ENCODE measurements around the gene JADE3.
"Not testable (repeated sequence)": the region's sequence is repeated elsewhere in the genome, so short reads cannot be mapped to it uniquely, and the experiment has no call there.

The JADE3 gene

DNA sequence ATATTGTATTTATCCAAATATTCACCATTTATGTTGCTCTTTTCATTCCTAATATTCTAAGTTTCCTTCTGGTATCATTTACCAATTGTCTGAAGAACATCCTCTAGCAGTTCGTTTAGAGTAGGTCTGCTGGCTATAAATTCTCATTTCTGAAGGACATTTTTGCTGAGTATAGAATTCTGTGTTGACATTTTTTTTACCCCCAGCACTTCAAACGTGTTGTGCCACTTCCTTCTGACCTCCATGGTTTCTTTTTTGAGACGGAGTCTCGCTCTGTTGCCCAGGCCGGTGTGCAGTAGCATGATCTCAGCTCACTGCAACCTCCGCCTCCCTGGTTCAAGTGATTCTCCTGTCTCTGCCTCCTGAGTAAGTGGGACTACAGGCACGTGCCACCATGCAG is 26.4 kb downstream of the JADE3 start:
- DNase-seq = no peak

DNA sequence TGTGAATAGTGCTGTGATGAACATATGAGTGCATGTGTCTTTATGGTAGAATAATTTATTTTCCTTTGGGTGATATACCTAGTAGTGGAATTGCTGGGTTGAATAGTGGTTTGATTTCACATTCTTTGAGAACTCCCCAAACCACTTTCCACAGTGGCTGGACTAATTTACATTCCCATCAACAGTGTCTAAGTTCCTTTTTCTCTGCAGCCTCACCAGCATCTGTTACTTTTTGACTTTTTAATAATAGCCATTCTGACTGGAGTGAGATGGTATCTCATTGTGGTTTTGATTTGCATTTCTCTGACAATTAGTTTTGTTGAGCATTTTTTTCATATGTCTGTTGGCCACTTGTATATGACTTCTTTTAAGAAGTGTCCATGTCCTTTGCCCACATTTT is 29.1 kb downstream of the JADE3 start:
- no peak for DNase-seq

DNA sequence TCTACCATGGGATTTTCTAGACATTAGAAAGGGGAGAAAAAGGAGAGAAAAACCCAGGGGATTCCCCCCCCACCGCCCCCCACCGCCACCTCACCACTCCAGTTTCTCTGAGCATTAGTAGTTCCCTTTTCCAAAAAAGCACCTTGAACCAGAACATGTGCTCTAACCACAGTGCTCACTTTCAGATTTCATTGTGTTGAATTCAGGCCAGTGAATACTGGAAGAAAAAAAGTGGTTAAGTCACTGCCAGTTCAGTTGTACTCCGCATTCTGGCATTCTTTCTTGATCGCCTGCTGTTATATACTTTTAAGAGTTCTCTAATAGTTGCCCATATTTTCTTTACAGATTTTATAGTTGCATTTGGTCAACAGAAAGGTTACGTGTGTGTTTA is 40.9 kb downstream of the JADE3 start:
- no peak for DNase-seq

DNA sequence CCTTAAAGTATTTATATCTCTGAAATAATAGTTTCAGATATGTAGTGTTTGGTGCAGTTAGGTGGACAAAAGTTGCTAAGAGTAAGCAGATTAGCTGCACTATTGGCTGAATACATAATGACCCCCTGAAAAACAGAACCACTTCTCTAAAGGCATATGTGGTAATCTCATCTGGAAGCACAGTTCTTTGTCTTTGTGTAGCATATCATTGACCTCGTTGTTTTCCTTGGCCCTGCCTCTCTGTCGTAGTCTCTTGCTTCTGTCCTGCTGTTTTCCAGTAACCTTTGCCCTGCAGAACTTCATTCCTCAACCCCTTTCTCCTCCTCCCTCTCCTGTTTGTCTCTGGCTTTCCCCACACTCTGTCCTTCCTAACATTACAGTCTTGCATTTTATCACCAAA is 41.4 kb downstream of the JADE3 start:
- no peak for DNase-seq

DNA sequence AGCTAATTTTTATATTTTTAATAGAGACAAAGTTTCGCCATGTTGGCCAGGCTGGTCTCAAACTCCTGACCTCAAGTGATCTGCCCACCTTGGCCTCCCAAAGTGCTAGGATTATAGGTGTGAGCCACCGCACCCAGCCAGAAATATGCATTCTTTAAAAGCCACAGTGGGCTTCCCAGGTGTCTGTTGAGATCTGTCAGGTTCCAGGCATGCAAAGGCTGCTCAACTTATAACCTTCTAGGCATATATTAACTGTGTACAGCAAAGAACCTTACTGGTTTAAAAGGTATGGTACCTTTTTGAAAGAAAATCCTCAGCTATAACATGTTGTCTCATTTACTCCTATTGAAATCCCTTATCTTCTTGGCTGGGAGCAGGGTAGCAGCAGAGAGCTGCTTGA is 42.5 kb downstream of the JADE3 start:
- DNase-seq = no peak

DNA sequence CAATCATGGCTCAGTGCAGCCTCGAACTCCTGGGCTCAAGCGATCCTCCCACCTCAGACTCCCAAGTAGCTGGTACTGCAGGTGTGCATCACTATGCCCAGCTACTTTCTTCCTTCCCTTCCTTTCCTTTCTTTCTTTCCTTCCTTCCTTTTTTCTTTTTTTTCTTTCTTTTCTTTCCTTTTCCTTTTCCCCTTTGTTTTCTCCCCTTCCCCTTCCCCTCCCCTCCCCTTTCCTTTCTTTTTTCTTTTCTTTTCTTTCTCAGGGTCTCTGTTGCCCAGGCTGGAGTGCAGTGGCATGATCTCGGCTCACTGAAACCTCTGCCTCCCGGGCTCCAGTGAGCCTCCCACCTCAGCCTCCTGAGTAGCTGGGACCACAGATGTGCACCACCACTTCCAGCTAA is 44.4 kb downstream of the JADE3 start:
- DNase-seq = not testable (repeated sequence)

DNA sequence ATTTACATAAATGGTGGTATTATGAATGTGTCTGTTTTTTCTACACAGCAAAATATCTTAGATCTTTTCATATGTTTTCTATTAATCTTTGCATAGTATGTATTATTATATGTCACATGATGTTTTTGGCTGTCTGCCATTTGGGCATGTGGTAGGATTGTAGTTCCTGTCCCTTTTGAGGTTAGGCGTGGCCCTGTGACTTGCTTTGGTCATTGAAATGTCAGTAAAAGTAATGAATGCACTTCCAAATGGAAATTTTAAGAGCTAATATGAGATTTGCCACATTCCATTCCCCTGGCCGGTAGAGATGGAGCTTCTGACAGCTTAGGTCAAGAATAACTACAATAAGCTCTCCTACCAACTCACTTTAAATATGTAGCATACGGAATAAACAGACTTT is 45.1 kb downstream of the JADE3 start:
- no peak for DNase-seq

DNA sequence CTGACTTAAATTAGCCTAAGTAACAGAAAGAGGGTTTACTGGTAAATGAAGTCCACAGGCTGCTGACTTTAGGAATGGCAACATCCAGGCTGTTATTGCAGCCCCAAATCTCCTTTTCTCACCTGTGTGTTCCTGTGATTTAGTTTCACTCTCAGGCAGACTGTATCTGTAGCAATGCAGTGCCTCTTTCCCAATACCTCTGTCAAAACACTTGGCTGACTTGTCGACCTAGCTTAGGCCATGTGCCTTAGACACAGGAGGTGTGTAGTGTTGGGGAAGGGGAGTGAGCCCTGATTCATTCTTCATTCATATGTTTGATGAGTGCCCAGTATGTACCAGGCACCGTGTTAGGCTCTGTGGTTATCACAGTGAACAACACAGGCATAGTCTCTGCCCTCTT is 46.9 kb downstream of the JADE3 start:
- DNase-seq = no peak

DNA sequence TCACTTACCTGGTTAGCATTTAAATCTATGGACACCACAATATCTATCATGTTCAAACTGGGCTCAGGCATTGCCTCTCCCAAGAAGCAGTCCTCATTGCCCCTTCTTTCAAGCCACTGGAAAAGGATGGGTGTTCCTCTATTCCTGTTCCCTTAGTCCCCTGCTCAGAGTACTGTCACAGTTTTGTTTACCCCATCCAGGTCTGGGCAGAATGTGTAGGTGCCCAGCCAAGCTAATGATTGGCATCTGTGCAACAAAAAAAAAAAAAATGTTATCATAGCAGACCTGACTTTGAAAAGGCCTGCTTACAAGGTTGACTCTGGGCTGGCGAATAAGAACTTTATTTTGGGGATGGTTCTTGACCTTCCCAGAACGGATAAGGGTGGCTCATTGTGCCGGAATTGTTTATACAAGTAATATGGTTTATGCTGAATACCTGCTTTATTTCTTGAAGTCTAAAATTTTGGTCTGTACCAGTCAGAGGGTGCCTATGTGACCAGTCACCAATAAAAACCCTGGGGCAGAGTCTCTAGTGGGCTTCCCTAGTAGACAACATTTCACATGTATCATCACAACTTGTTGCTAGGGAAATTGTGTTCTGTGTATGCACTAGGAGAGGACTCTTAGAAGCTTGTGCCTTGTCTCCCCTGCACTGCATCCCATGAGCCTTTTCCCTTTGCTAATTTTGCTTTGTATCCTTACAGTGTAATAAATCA is 47.9 kb downstream of the JADE3 start:
- no peak for DNase-seq

DNA sequence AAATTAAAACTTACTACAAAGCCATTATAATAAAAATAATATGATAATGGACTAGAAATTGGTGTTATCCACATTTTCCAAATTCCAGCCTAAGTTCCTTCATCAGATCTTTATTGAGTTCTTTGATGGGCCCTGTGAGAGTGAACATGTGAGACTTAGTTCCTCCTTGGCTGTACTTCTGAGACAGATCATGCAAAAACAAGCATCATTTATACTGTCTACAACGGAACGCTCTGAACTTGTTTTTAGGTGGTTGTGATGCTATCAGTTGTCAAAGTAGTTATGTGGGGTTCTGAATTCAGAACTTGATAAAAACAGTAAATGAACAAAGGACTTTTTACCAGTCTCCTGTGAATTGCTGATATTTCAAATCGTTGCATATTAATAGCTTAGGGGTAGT is 48.9 kb downstream of the JADE3 start:
- DNase-seq = no peak

DNA sequence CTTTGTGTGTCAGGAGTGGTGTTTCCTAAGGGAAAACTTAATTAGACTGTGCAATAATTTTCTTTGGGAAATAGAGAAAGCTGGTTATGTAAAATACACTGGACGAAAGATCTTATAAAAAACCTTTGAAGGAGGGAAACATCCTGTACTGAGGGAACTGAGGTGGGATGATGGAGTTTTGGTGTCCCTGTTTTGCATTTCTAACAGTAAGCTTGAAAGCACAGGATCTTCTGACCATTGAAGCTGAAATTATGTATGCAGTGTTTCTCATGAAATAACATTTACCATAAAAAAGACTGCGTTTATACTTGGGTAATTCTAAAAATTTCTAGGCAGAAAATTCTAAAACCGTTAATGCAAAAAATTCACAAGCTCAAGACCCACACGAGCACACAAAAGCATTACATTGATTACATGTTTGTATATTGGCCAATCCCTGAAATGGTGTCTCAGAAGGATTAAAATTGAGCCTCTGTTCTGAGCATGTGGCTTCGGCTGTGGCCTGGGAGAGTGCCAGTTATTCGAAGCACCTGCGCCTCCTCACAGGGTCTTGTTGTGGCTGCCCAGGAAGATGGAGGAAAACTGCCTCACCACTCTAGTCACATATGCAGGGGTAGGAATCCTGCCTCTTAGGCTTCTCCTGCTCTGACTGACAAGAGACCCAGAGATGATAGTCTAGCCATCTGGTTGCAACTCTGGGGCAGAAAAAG is 49.5 kb downstream of the JADE3 start:
- DNase-seq = no peak

DNA sequence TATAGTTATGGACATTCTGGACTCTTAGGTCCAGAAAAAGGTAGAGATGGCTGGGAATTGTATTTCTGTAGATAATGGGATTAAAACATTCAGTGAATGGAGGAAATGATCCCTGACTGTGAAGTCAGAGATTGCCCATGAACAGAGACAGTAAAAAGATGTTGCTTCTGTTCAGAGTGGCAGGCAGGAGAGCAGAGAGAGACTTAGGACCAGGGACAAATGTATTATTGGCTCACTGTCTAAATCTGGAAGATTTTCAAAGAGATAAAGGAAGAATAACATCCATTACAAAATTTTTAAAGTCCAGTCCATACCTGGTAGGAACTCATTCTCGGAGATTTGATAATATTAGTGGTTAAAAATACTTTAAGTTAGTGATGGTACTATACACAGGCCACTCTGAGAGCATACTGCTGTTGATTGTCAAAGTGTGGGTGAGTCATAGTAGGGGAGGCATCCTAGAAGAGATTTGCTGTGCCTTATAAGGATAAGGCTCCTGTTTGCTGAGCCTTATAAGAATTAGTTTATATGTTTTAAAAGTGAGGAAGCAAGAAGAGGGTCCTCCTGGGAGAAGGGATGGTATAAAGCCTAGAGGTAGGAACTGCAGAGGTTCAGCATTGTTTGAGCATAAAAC is 53.0 kb downstream of the JADE3 start:
- DNase-seq = no peak

DNA sequence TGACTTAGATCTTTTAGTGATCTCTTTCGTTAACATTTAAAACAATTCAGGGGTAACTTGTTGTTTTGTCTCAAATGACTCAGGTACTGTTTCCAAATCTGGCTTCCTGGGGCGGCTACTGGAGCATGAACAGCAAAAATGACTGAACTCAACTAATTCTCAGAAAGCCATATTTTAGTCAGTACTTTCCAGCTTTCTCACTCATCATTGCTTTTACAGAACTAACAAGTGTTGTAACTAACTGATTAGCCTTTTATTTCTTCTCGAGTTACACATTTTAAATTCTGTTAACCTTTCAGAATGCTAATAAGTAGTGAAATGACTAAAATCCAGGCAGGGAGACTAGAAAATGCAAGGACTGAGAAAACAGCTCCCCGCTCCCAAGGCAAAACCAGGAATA is 55.3 kb downstream of the JADE3 start:
- DNase-seq = peak in 1 of 5 donors; percentile 71

DNA sequence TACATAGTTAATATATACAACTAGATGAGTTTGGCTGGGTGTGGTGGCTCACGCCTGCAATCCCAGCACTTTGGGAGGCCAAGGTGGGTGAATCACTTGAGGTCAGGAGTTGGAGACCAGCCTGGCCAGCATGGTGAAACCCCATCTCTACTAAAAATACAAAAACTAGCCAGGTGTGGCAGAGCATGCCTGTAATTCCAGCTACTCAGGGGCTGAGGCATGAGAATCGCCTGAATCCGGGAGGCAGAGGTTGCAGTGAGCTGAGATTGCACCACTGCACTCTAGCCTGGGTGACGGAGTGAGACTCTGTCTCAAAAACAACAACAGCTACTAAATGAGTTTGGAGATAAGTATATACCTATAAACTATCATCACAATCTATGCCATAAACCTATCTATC is 64.8 kb downstream of the JADE3 start:
- DNase-seq = not testable (repeated sequence)

DNA sequence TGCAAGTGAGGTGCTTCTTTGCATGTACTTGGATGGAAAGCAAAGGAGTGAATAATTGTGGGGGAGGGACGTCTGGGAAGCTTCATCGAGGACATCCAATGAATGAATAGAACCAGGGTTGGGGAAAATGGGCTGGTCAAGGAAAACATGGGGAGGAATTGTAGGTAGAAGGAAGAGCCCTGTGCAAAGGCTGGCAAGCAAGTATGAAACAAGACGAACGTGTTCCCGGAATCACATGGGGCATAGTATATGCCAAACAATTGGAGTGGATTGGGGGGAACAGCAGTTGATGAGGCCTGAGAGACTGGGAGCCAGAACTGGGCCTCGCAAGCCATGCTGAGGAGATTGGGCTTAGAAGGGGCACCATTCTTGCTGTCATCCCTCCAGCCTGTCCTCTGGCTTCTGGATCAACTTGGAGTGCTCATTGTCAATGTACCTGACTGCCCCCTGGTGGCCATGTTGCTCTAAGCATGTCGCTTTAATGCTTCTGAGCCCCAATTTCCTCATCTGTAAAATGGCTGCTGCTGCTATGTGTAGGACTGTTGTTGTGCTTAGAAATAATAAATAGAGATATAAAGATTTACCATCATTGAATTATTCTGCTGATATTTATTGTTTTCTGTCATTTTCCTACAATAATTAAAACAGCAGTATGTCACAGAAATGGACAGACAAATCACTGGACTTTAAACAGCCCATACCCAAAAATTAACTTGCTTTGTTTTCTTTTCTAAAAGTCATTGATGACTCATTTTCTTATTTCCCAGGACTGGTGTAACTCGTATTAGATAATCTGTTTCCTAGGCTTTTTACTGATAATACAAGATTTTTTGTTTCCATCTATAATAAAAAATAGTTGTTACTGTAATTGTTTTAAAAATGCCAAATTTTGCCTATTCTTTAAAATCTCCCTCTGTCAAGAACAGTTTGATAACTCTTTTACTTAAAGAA is 66.4 kb downstream of the JADE3 start:
- peak; percentile 25 to 71 (median 42) for DNase-seq

DNA sequence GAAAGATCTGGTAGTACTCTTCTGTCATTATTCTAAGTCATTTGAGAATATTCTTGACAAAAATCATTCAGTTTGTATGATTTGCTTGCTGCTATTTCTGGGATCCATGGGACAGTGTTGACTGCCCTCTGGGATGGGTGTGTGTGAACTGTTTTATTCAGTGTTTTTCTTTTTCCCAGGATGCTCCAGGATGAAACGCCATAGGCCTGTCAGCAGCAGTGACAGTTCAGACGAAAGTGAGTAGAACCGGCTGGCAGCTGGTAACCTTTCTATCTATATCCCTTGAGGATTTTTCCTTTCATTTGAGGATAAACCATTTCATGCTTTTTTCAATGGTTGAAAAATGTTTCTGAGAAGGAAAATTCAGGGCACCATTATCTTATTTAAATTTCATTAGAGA is 72.5 kb downstream of the JADE3 start:
- DNase-seq = no peak

DNA sequence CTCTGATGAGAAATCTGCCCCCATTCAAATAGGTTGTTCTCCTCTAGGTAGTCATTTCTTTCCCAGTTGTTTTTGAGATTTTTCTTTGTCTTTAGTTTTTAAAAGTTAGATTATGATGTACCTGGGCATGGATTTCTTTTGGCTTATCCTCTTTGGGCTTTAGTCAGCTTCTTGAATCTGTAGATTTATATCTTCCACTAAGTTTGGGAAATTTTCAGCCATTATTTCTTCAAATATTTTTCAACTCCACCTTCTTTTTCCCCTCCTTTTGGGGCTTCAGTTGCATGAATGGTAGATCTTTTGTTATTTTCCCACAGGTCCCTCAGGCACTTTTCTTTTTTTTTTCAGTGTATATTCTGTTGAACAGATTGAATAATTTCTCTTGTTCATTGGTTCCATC is 77.3 kb downstream of the JADE3 start:
- DNase-seq = no peak

DNA sequence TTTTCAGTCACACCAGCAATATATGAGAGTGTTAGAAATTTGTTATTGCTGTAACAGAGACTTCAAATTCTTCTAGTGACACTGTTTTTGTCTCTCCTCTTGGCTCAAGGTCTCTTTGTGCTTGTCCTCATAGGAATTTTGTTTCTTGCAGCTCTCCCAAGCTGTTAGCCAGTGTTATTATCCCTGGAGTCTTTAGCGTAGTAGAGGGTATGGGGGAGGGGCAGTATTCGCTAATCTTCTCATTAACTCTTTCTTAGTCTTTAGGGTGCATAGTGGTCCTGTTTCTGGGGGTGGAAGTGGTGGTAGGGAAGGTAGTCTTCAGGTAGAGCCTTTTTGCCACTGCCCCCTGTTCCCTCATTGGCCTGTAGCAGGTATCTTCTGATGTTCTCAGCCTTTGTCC is 79.4 kb downstream of the JADE3 start:
- no peak for DNase-seq

DNA sequence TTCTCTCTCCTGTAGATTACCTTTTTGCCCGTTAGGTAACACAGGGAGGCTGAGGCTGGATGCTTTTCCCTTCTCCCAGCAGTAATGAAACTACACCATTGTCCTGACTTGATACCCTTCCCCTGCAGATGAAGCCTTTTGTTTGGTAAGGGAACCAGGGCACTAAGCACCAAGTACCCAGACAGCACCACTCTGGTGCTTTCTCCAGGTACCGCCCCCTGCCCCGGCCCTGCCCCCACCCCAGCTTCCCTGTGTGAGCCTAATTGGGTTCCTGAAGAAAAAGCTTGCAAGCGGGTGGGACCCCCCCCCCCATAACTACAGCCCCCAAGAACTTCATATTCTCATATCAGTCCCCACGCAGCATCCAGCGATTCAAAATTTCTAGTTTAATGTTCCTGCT is 79.8 kb downstream of the JADE3 start:
- DNase-seq = no peak

DNA sequence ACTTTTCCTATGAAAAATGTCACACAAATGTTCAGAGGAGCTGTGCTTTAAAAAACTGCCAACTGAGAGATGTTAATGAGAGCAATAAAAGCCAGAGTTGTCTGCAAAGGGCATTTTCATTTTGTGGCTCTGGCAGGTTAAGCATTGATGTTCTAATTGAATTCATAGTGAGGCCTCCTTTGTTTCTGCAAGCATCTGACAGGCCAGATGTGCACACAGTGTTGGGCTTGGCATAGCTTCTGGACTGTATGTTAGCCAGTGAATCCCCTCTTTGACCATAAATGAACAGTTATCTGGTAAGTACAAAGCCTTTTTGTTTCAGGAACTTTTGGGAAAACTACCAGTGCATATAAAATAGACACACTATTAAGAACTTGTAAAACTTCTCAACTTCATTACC is 81.9 kb downstream of the JADE3 start:
- DNase-seq = no peak

DNA sequence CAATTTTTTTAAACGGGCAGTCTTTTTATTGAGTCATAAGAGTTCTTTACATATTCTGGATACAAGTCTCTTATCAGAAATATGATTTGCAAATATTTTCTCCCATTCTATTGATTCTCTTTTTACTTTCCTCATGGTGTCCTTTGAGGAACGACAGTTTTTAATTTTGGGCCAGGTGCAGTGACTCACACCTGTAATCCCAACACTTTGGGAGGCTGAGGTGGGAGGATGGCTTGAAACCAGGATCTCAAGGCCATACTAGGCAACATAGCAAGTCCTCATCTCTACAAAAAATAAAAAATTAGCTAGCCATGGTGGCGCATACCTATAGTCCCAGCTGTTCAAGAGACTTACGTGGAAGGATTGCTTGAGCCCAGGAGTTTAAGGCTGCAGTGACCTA is 99.9 kb downstream of the JADE3 start:
- DNase-seq = no peak

DNA sequence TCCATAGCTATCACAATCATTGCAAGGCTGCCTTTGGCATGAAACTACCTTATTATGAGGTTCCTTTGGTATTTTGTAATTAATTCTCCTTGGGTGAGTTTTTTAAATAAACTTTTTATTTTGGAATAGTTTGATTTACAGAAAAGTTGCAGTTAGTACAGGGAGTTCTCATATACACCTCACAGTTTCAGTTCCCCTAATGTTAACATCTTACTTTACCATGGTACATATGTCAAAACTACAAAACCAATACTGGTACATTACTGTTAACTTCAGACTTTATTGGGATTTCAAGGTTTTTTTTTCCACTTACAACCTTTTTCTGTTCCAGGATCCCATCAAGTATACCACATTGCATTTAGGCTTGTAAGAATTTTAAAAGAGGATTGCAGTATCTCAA is 114.0 kb downstream of the JADE3 start:
- DNase-seq = no peak

DNA sequence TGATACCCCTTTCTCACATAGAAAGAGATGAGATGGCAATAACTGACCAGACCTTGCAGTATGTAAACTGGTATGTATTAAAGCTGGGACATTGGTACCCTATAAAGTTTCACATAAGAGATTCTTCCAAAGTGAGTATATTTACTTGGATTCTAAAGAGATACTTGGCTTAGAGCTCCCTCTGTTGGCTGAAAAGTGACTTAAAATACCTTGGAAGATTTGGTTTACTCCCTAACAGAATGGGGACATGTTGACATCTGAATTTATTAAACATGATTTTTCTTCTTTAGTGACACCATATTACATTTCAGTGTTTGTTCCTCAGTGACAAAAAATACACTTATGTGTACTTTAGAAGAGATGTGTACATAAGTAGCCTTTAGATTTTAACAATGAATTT is 118.1 kb downstream of the JADE3 start:
- peak in 2 of 5 donors; percentile 5 to 36 for DNase-seq
